Astrocyte (in vitro differentiated cells and primary cell): ENCODE results near the gene IL24. TPM values are rescaled to one million over a fixed set of nuclear protein-coding genes. Genes with fewer than 3 reads are reported as not detected.

Experiments used
- DNase-seq: peaks from one replicate; pipeline ENCODE4 v3.0.0-alpha.2; 2010; ENCODE audit warnings: low read depth
- FAIRE-seq: peaks from 2 replicates; lab custom pipeline; 2011; peaks lifted over from hg19 to GRCh38; lab: Jason Lieb, UNC
- H2AFZ ChIP-seq: 2 replicates; pipeline ENCODE4 v1.6.0; 2012; ENCODE audit warnings: low read depth, low read length, inconsistent platforms
- H3K27ac ChIP-seq: 2 replicates; pipeline ENCODE4 v1.5.1; 2011; ENCODE audit warnings: low read depth, low read length, inconsistent platforms
- H3K27me3 ChIP-seq: 2 replicates; pipeline ENCODE4 v1.6.0; 2011; ENCODE audit warnings: low read length, inconsistent platforms; ENCODE audit not compliant: insufficient read depth
- H3K36me3 ChIP-seq: 2 replicates; pipeline ENCODE4 v1.5.1; 2011; ENCODE audit warnings: low read length, inconsistent platforms; ENCODE audit not compliant: insufficient read depth
- H3K4me1 ChIP-seq: 2 replicates; pipeline ENCODE4 v1.5.1; 2011; ENCODE audit warnings: low read length, inconsistent platforms; ENCODE audit not compliant: insufficient read depth
- H3K4me2 ChIP-seq: 2 replicates; pipeline ENCODE4 v1.6.0; 2012; ENCODE audit warnings: low read length, inconsistent platforms
- H3K4me3 ChIP-seq: 2 replicates; pipeline ENCODE4 v1.5.1; 2011; ENCODE audit warnings: low read depth, mild to moderate bottlenecking, low read length, inconsistent platforms; ENCODE audit not compliant: insufficient read depth
- H3K79me2 ChIP-seq: 2 replicates; pipeline ENCODE4 v1.6.0; 2012; ENCODE audit warnings: mild to moderate bottlenecking, low read length, inconsistent platforms; ENCODE audit not compliant: insufficient read depth
- H3K9ac ChIP-seq: 2 replicates; pipeline ENCODE4 v1.6.0; 2012; ENCODE audit warnings: mild to moderate bottlenecking, low read length, inconsistent platforms
- H3K9me3 ChIP-seq: 2 replicates; pipeline ENCODE4 v1.5.1; 2012; ENCODE audit warnings: low read depth, mild to moderate bottlenecking, low read length, inconsistent platforms; ENCODE audit not compliant: insufficient read depth
- H4K20me1 ChIP-seq: 2 replicates; pipeline ENCODE4 v1.6.0; 2012; ENCODE audit warnings: low read length, inconsistent platforms; ENCODE audit not compliant: insufficient read depth
- H3K27ac Mint-ChIP-seq: one replicate; pipeline ENCODE4 v1.8.0; 2021; ENCODE audit warnings: mild to moderate bottlenecking, mixed read lengths; ENCODE audit not compliant: unreplicated experiment
- H3K27me3 Mint-ChIP-seq: one replicate; pipeline ENCODE4 v1.8.0; 2021; ENCODE audit warnings: low read depth, mixed read lengths; ENCODE audit not compliant: unreplicated experiment
- H3K36me3 Mint-ChIP-seq: one replicate; pipeline ENCODE4 v1.8.0; 2021; ENCODE audit warnings: low read depth, mixed read lengths; ENCODE audit not compliant: unreplicated experiment
- H3K4me1 Mint-ChIP-seq: one replicate; pipeline ENCODE4 v1.8.0; 2021; ENCODE audit warnings: low read depth, mixed read lengths; ENCODE audit not compliant: unreplicated experiment
- H3K4me3 Mint-ChIP-seq: one replicate; pipeline ENCODE4 v1.8.0; 2021; ENCODE audit warnings: mild to moderate bottlenecking, moderate library complexity, mixed read lengths; ENCODE audit not compliant: unreplicated experiment
- H3K9me3 Mint-ChIP-seq: one replicate; pipeline ENCODE4 v1.8.0; 2021; ENCODE audit warnings: mild to moderate bottlenecking, mixed read lengths; ENCODE audit not compliant: unreplicated experiment
- EZH2 ChIP-seq: IDR thresholded peaks from 2 replicates; pipeline ENCODE4 v1.6.1; 2012; ENCODE audit warnings: mild to moderate bottlenecking, low read length, inconsistent platforms; ENCODE audit not compliant: insufficient read depth
- total RNA-seq: library from RNA; stranded (reverse); gene quantifications from 2 replicates; pipeline ENCODE4 v1.2.1, GENCODE V29; 2021
- TF ChIP-seq, protein P1 (sequence below): IDR thresholded peaks from 2 replicates; pipeline ENCODE4 v1.5.1; 2011; ENCODE audit warnings: low read depth, mild to moderate bottlenecking, inconsistent platforms, low read length, moderate library complexity; ENCODE audit not compliant: insufficient read depth

Gene IL24
- total RNA-seq, 1 donor from 2014 or later: not detected

DNA sequence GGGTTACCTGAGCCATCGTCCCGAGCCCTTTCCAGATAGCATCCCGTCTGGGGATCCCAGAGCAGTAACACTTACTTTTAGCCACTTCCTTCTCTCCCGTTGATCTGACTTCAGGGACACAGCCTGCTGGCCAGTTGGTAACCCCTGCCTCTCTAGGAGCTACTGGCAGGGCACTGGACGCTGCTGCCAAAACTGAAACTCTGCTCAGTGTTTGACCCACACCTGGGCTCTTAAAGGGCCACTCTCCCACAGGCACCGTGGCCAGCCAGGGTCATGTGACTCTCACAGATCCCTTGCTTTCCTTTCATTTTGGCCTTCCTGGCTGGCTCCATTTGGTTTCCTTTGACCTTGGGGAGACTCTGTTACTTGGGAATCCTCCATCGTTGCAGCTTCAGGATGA, 49.0 kb downstream of the IL24 start, which contains the start of gene PIGR:
PIGR (minus strand) TSS at position 206 of the 400 bp plus-strand sequence. CDS start 5,935 bp downstream, outside the sequence.
- no peaks in the 10 kb centered on the region for H4K20me1 ChIP-seq
- no peaks in the 10 kb centered on the region for H3K79me2 ChIP-seq
- peaks cover 14% of the 10 kb centered on the region for H3K27me3 ChIP-seq
- no peak within 1 kb of the TSS for H3K4me3 ChIP-seq
- no peaks in the 10 kb centered on the region for H3K36me3 Mint-ChIP-seq
- H3K36me3 ChIP-seq: no peaks in the 10 kb centered on the region
- peaks cover 66% of the 10 kb centered on the region for H3K27me3 Mint-ChIP-seq
- H3K27ac Mint-ChIP-seq: no peak within 1 kb of the TSS
- no peak within 1 kb of the TSS for H2AFZ ChIP-seq
- no peak within 1 kb of the TSS for H3K4me2 ChIP-seq
- H3K9me3 ChIP-seq: no peaks in the 10 kb centered on the region
- peaks cover 5% of the 10 kb centered on the region for H3K9me3 Mint-ChIP-seq
- DNase-seq (no peak), FAIRE-seq (no peak)
- H3K4me3 Mint-ChIP-seq: no peak within 1 kb of the TSS
- H3K4me1 Mint-ChIP-seq: no peaks in the 10 kb centered on the region
- no peaks in the 10 kb centered on the region for H3K4me1 ChIP-seq
- no peak within 1 kb of the TSS for H3K9ac ChIP-seq
- TF ChIP-seq, protein P1, sequence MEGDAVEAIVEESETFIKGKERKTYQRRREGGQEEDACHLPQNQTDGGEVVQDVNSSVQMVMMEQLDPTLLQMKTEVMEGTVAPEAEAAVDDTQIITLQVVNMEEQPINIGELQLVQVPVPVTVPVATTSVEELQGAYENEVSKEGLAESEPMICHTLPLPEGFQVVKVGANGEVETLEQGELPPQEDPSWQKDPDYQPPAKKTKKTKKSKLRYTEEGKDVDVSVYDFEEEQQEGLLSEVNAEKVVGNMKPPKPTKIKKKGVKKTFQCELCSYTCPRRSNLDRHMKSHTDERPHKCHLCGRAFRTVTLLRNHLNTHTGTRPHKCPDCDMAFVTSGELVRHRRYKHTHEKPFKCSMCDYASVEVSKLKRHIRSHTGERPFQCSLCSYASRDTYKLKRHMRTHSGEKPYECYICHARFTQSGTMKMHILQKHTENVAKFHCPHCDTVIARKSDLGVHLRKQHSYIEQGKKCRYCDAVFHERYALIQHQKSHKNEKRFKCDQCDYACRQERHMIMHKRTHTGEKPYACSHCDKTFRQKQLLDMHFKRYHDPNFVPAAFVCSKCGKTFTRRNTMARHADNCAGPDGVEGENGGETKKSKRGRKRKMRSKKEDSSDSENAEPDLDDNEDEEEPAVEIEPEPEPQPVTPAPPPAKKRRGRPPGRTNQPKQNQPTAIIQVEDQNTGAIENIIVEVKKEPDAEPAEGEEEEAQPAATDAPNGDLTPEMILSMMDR: no peak
- no peak for TF ChIP-seq EZH2
- no peak within 1 kb of the TSS for H3K27ac ChIP-seq

DNA sequence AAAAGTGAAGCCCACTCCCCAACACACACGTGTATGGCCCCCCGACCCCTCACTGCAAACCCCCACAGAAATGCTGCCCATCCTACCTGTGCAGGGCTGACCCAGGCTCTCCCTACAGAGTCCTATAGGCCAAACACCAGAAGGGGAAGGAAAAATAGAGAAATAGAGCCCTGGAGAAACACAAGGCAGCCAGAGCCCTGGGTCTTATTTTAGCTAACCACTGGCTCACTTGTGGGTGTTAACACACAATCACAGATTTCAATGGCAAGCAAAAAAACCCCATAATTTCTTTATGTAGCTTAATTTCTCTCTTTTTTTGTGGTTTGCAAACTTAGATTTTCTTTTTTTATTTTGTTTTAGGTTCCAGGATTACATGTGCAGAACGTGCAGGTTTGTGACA, 50.0 kb downstream of the IL24 start:
- Histone ChIP-seq H3K4me3 (no peak overlapping the region), H3K27me3 (peaks cover 11% of the 10 kb centered on the region), H4K20me1 (no peaks in the 10 kb centered on the region), H3K4me1 (no peaks in the 10 kb centered on the region), H3K36me3 (no peaks in the 10 kb centered on the region), H3K9ac (no peak overlapping the region), H3K27ac (no peak overlapping the region), H2AFZ (no peak overlapping the region), H3K79me2 (no peaks in the 10 kb centered on the region), H3K9me3 (no peaks in the 10 kb centered on the region), H3K4me2 (no peak overlapping the region)
- peaks cover 5% of the 10 kb centered on the region for H3K9me3 Mint-ChIP-seq
- no peak overlapping the region for H3K4me3 Mint-ChIP-seq
- TF ChIP-seq EZH2: no peak
- TF ChIP-seq, protein P1: no peak
- FAIRE-seq: no peak
- H3K36me3 Mint-ChIP-seq: no peaks in the 10 kb centered on the region
- H3K27me3 Mint-ChIP-seq: peaks cover 57% of the 10 kb centered on the region
- DNase-seq: no peak
- peaks cover 3% of the 10 kb centered on the region for H3K4me1 Mint-ChIP-seq
- H3K27ac Mint-ChIP-seq: no peak overlapping the region

DNA sequence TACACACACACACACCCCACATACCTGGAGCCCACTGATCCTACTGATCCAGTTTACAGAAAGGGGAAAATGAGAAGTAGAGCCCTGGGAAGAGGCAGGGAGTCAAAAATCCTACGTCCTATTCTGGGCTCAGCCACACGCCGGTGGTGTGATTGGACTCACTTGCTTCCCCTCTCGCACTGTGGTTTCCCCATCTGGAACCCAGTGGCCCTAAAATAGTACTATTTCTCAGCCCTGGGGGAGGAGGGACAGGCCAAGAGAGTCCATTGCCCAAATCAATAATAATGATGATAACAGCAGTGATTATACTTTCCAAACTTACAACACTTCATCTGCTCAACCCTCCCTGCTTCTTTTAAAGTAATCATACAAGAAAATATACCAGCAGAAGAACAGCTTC, 52.0 kb downstream of the IL24 start:
- Mint-ChIP-seq H3K9me3 (peaks cover 5% of the 10 kb centered on the region), H3K27ac (no peak overlapping the region), H3K4me1 (peaks cover 5% of the 10 kb centered on the region), H3K4me3 (no peak overlapping the region), H3K27me3 (peaks cover 44% of the 10 kb centered on the region), H3K36me3 (no peaks in the 10 kb centered on the region)
- TF ChIP-seq EZH2: no peak
- TF ChIP-seq, protein P1: no peak
- FAIRE-seq: no peak
- Histone ChIP-seq H3K9me3 (no peaks in the 10 kb centered on the region), H3K79me2 (no peaks in the 10 kb centered on the region), H3K36me3 (no peaks in the 10 kb centered on the region), H3K27me3 (peaks cover 5% of the 10 kb centered on the region), H3K4me1 (no peaks in the 10 kb centered on the region), H3K4me2 (no peak overlapping the region), H2AFZ (no peak overlapping the region), H3K9ac (no peak overlapping the region), H3K4me3 (no peak overlapping the region), H4K20me1 (no peaks in the 10 kb centered on the region), H3K27ac (no peak overlapping the region)
- no peak for DNase-seq
